Nephron (organoid): ENCODE results near the gene CACNA1C.

Source experiments
- H3K27ac Mint-ChIP-seq, 3 experiments: 2 replicates each; pipeline ENCODE4 v1.8.0; 2020; ENCODE audit warnings: mixed read lengths in 3 of 3, mild to moderate bottlenecking in 2 of 3, moderate library complexity in 1 of 3
- H3K27me3 Mint-ChIP-seq: 2 replicates; pipeline ENCODE4 v1.8.0; 2021; ENCODE audit warnings: low read depth, mild to moderate bottlenecking, moderate library complexity, mixed read lengths
- H3K36me3 Mint-ChIP-seq: 2 replicates; pipeline ENCODE4 v1.8.0; 2020; ENCODE audit warnings: low read depth, mixed read lengths
- H3K4me1 Mint-ChIP-seq: 2 replicates; pipeline ENCODE4 v1.8.0; 2020; ENCODE audit warnings: mixed read lengths
- H3K4me3 Mint-ChIP-seq, 3 experiments: 2 replicates each; pipeline ENCODE4 v1.8.0; 2020; ENCODE audit warnings: mild to moderate bottlenecking in 3 of 3, mixed read lengths in 3 of 3, moderate library complexity in 2 of 3
- H3K9me3 Mint-ChIP-seq: 2 replicates; pipeline ENCODE4 v1.8.0; 2020; ENCODE audit warnings: mixed read lengths
- CTCF ChIP-seq, 3 experiments: fragments of 200-600 bp; sonication (generic); IDR thresholded peaks; one replicate each; pipeline ENCODE4 v1.5.0; 2021; ENCODE audit warnings: antibody characterized with exemption in 3 of 3; ENCODE audit not compliant: unreplicated experiment in 3 of 3

CACNA1C gene

GRCh38 chr12:2236506-2237294 lies 183.9 kb downstream of the CACNA1C start:
- Mint-ChIP-seq H3K4me3 (no peak overlapping the region), H3K9me3 (no peaks in the 10 kb centered on the region), H3K27me3 (peaks cover 21% of the 10 kb centered on the region), H3K27ac (no peak overlapping the region), H3K36me3 (no peaks in the 10 kb centered on the region), H3K4me1 (peaks cover 14% of the 10 kb centered on the region)
- TF ChIP-seq CTCF (IDR thresholded peaks at IDR 0.05; ENCODE audit: unreplicated experiment in 3 of 3), result no peak

- no peaks in the 10 kb centered on the region for H3K36me3 Mint-ChIP-seq
- H3K4me1 Mint-ChIP-seq, result peaks cover 13% of the 10 kb centered on the region
- no peak for TF ChIP-seq CTCF (IDR thresholded peaks at IDR 0.05; ENCODE audit: unreplicated experiment in 3 of 3)
Measured at GRCh38 chr12:2238111-2238510, 185.3 kb downstream of the CACNA1C start.

GRCh38 chr12:2239381-2239871 lies 186.6 kb downstream of the CACNA1C start:
- H3K4me1 Mint-ChIP-seq, result peaks cover 20% of the 10 kb centered on the region
- H3K36me3 Mint-ChIP-seq, result no peaks in the 10 kb centered on the region
- no peaks in the 10 kb centered on the region for H3K9me3 Mint-ChIP-seq
- no peak overlapping the region for H3K27ac Mint-ChIP-seq
- peaks cover 29% of the 10 kb centered on the region for H3K27me3 Mint-ChIP-seq
- no peak overlapping the region for H3K4me3 Mint-ChIP-seq
- no peak for TF ChIP-seq CTCF (IDR thresholded peaks at IDR 0.05; ENCODE audit: unreplicated experiment in 3 of 3)

More at GRCh38 chr12:2238111-2238510, 185.3 kb downstream of the CACNA1C start:
- Mint-ChIP-seq H3K27ac (no peak overlapping the region), H3K9me3 (no peaks in the 10 kb centered on the region), H3K4me3 (no peak overlapping the region), H3K27me3 (peaks cover 25% of the 10 kb centered on the region)

- H3K27me3 Mint-ChIP-seq, result peaks cover 29% of the 10 kb centered on the region
- no peak overlapping the region for H3K27ac Mint-ChIP-seq
- H3K36me3 Mint-ChIP-seq, result no peaks in the 10 kb centered on the region
- H3K4me1 Mint-ChIP-seq, result peaks cover 27% of the 10 kb centered on the region
- H3K4me3 Mint-ChIP-seq, result no peak overlapping the region
- no peak for TF ChIP-seq CTCF (IDR thresholded peaks at IDR 0.05; ENCODE audit: unreplicated experiment in 3 of 3)
- no peaks in the 10 kb centered on the region for H3K9me3 Mint-ChIP-seq
Measured at GRCh38 chr12:2240390-2240789, 187.6 kb downstream of the CACNA1C start.

GRCh38 chr12:2240984-2241383 lies 188.2 kb downstream of the CACNA1C start:
- H3K4me1 Mint-ChIP-seq, result peaks cover 27% of the 10 kb centered on the region
- no peaks in the 10 kb centered on the region for H3K36me3 Mint-ChIP-seq
- no peak for TF ChIP-seq CTCF (IDR thresholded peaks at IDR 0.05; ENCODE audit: unreplicated experiment in 3 of 3)
- no peaks in the 10 kb centered on the region for H3K9me3 Mint-ChIP-seq
- no peak overlapping the region for H3K4me3 Mint-ChIP-seq
- H3K27ac Mint-ChIP-seq, result no peak overlapping the region
- peaks cover 29% of the 10 kb centered on the region for H3K27me3 Mint-ChIP-seq

- H3K9me3 Mint-ChIP-seq, result no peaks in the 10 kb centered on the region
- peaks cover 27% of the 10 kb centered on the region for H3K4me1 Mint-ChIP-seq
- no peaks in the 10 kb centered on the region for H3K36me3 Mint-ChIP-seq
- H3K4me3 Mint-ChIP-seq, result no peak overlapping the region
- no peak overlapping the region for H3K27ac Mint-ChIP-seq
- H3K27me3 Mint-ChIP-seq, result peaks cover 26% of the 10 kb centered on the region
- TF ChIP-seq CTCF (IDR thresholded peaks at IDR 0.05; ENCODE audit: unreplicated experiment in 3 of 3), result no peak
Measured at GRCh38 chr12:2242216-2242615, 189.4 kb downstream of the CACNA1C start.
